SIG-M5 (cell line): ENCODE measurements around the gene TOGARAM2.

Source experiments
- DNase-seq: peaks from one replicate; lab custom pipeline; 2025; lab: John Stamatoyannopoulos, UW

The TOGARAM2 gene

GRCh38 chr2:29021886-29022285 is 40.8 kb downstream of the TOGARAM2 start:
- DNase-seq = no peak

- DNase-seq = no peak
Measured at GRCh38 chr2:29022679-29023078, 41.6 kb downstream of the TOGARAM2 start.

- DNase-seq = no peak
Measured at GRCh38 chr2:29023188-29023587, 42.1 kb downstream of the TOGARAM2 start.

GRCh38 chr2:29024882-29025430 is 43.9 kb downstream of the TOGARAM2 start:
- no peak for DNase-seq

- no peak for DNase-seq
Measured at GRCh38 chr2:29025711-29026110, 44.6 kb downstream of the TOGARAM2 start.

GRCh38 chr2:29031046-29031445 is 49.9 kb downstream of the TOGARAM2 start:
- DNase-seq = no peak

GRCh38 chr2:29032189-29032588 is 51.1 kb downstream of the TOGARAM2 start:
- DNase-seq = no peak

- no peak for DNase-seq
Measured at GRCh38 chr2:29033172-29033571, 52.1 kb downstream of the TOGARAM2 start.

GRCh38 chr2:29033656-29034055 is 52.6 kb downstream of the TOGARAM2 start:
- no peak for DNase-seq

GRCh38 chr2:29035016-29035745 is 54.1 kb downstream of the TOGARAM2 start:
- no peak for DNase-seq

GRCh38 chr2:29039718-29040480 is 58.8 kb downstream of the TOGARAM2 start:
- DNase-seq = no peak

- DNase-seq = no peak
Measured at GRCh38 chr2:29040552-29040951, 59.5 kb downstream of the TOGARAM2 start.

GRCh38 chr2:29041161-29041660 is 60.1 kb downstream of the TOGARAM2 start:
- no peak for DNase-seq

- no peak for DNase-seq
Measured at GRCh38 chr2:29042561-29043075, 61.5 kb downstream of the TOGARAM2 start.

GRCh38 chr2:29044459-29044858 is 63.4 kb downstream of the TOGARAM2 start:
- DNase-seq = no peak

- no peak for DNase-seq
Measured at GRCh38 chr2:29046321-29046720, 65.2 kb downstream of the TOGARAM2 start.

- DNase-seq = no peak
Measured at GRCh38 chr2:29047083-29047845, 66.2 kb downstream of the TOGARAM2 start.

- DNase-seq = no peak
Measured at GRCh38 chr2:29050591-29050990, 69.5 kb downstream of the TOGARAM2 start.

- no peak for DNase-seq
Measured at GRCh38 chr2:29051730-29052129, 70.6 kb downstream of the TOGARAM2 start.

GRCh38 chr2:29052807-29053206 is 71.7 kb downstream of the TOGARAM2 start:
- no peak for DNase-seq

GRCh38 chr2:29053223-29053622 is 72.1 kb downstream of the TOGARAM2 start:
- no peak for DNase-seq
